ENCODE results near the gene ARHGEF35. TPM values are rescaled to one million over a fixed set of nuclear protein-coding genes. Genes with fewer than 3 reads are reported as not detected.

ARHGEF35 gene
- total RNA-seq, 1 experiment from 2014 or later, result 0.53 TPM

- Histone ChIP-seq H3K27ac (no peak overlapping the region), H3K27me3 (replicated peaks) (no peaks in the 10 kb centered on the region), H3K4me3 (no peak overlapping the region), H3K4me1 (replicated peaks) (no peaks in the 10 kb centered on the region), H3K36me3 (no peaks in the 10 kb centered on the region), H3K9me3 (replicated peaks) (no peaks in the 10 kb centered on the region; the same call in 1 of the 2 replicates)
- no peak for DNase-seq (ENCODE audit: low read depth in 1 of 2, low spot score in 2 of 2)
Measured at GRCh38 chr7:144144426-144144825, 51.2 kb downstream of the ARHGEF35 start.

GRCh38 chr7:144142187-144142586, 53.4 kb downstream of the ARHGEF35 start:
- Histone ChIP-seq H3K27me3 (replicated peaks) (no peaks in the 10 kb centered on the region), H3K4me3 (no peak overlapping the region), H3K4me1 (replicated peaks) (no peaks in the 10 kb centered on the region), H3K27ac (no peak overlapping the region), H3K9me3 (replicated peaks) (no peaks in the 10 kb centered on the region), H3K36me3 (no peaks in the 10 kb centered on the region)
- DNase-seq (ENCODE audit: low read depth in 1 of 2, low spot score in 2 of 2), result no peak

- Histone ChIP-seq H3K36me3 (no peaks in the 10 kb centered on the region), H3K27ac (no peak overlapping the region), H3K27me3 (replicated peaks) (no peaks in the 10 kb centered on the region), H3K9me3 (replicated peaks) (no peaks in the 10 kb centered on the region), H3K4me3 (no peak overlapping the region), H3K4me1 (replicated peaks) (no peaks in the 10 kb centered on the region)
- DNase-seq (ENCODE audit: low read depth in 1 of 2, low spot score in 2 of 2), result no peak
Measured at GRCh38 chr7:144137501-144137900, 58.1 kb downstream of the ARHGEF35 start.

Other genes with a start within 250 kb of the ARHGEF35 start
- not detected in 2 replicates for gene OR2F1, start 241.0 kb downstream of the ARHGEF35 start, total RNA-seq (2014; rRNA removed; shearing (Covaris generic))
- gene OR6B1, start 195.5 kb downstream of the ARHGEF35 start, total RNA-seq (2014; rRNA removed; shearing (Covaris generic)), result not detected in 2 replicates
- not detected in 2 replicates for gene OR2A5, start 146.9 kb downstream of the ARHGEF35 start, total RNA-seq (2014; rRNA removed; shearing (Covaris generic))
- gene OR2A25, start 126.0 kb downstream of the ARHGEF35 start, total RNA-seq (2014; rRNA removed; shearing (Covaris generic)), result not detected in 2 replicates
- gene OR2A12, start 109.6 kb downstream of the ARHGEF35 start, total RNA-seq (2014; rRNA removed; shearing (Covaris generic)), result not detected in 2 replicates
- not detected in 2 replicates for gene OR2A2, start 86.2 kb downstream of the ARHGEF35 start, total RNA-seq (2014; rRNA removed; shearing (Covaris generic))
- gene OR2A14, start 72.7 kb downstream of the ARHGEF35 start, total RNA-seq (2014; rRNA removed; shearing (Covaris generic)), result not detected in 2 replicates
- gene CTAGE4, start 12.4 kb downstream of the ARHGEF35 start, total RNA-seq (2014; rRNA removed; shearing (Covaris generic)), result not detected in 2 replicates
- gene OR2A42, start 43.8 kb upstream of the ARHGEF35 start, total RNA-seq (2014; rRNA removed; shearing (Covaris generic)), result not detected in 2 replicates
- not detected in 2 replicates for gene OR2A7, start 69.0 kb upstream of the ARHGEF35 start, total RNA-seq (2014; rRNA removed; shearing (Covaris generic))
- not detected in 2 replicates for gene CTAGE8, start 73.5 kb upstream of the ARHGEF35 start, total RNA-seq (2014; rRNA removed; shearing (Covaris generic))
- not detected in 2 replicates for gene OR2A1, start 116.6 kb upstream of the ARHGEF35 start, total RNA-seq (2014; rRNA removed; shearing (Covaris generic))
- gene ARHGEF5, start 159.6 kb upstream of the ARHGEF35 start, total RNA-seq (2014; rRNA removed; shearing (Covaris generic)), result 0.13 and 0.29 TPM in 2 replicates
- not detected in 2 replicates for gene NOBOX, start 207.9 kb upstream of the ARHGEF35 start, total RNA-seq (2014; rRNA removed; shearing (Covaris generic))

Data from SJSA1 (cell line).